Adrenal gland (tissue), 5 donors: ENCODE results near the gene CDH4.

Experiments
- CTCF ChIP-seq, 6 experiments: fragments of 450-650 bp in 4 of 6; fragments of 200-600 bp in 2 of 6; sonication (generic) in 1 of 6; IDR thresholded peaks; 1 replicate in 5 of 6; 2 replicates in 1 of 6; pipeline versions ENCODE4 v1.5.1 to v1.8.0; 2016 to 2021; ENCODE audit warnings: antibody characterized with exemption in 6 of 6, mild to moderate bottlenecking in 2 of 6, moderate library complexity in 1 of 6
- POLR2A ChIP-seq, 2 donors: fragments of 450-650 bp; IDR thresholded peaks; one replicate each; pipeline ENCODE4 v1.6.1; 2017; ENCODE audit warnings: antibody characterized with exemption in 2 of 2, mild to moderate bottlenecking in 2 of 2, moderate library complexity in 1 of 2
- donor health status: DM: no; HTN: no; CAD: no.

- TF ChIP-seq CTCF (IDR thresholded peaks at IDR 0.05) (no peak), POLR2A (IDR thresholded peaks at IDR 0.05) (no peak)
Observed at GRCh38 chr20:61668771-61669503, 416.9 kb downstream of the CDH4 start.
